ENCODE results near the gene TBC1D22A. TPM values are rescaled to one million over a fixed set of nuclear protein-coding genes. Genes with fewer than 3 reads are reported as not detected.

TBC1D22A gene
- total and polyA plus RNA-seq, 2 donors (not counting 3 experiments of a cell fraction or from before 2014, with no cell fraction given) = 26.1 to 32.4 TPM

GRCh38 chr22:46721501-46722085 lies 40.9 kb upstream of the TBC1D22A start:
- Histone ChIP-seq H3K4me3 (replicated peaks in 1 of 3; ENCODE audit: insufficient read depth in 1 of 3, low read depth in 1 of 3, low read length in 3 of 3) (no peak overlapping the region), H3K36me3 (ENCODE audit: control insufficient read depth in 2 of 2, extremely low read depth in 1 of 2, insufficient read depth in 2 of 2, low read length in 2 of 2) (peaks cover 14 to 39% of the 10 kb centered on the region in 2 experiments)

DNA sequence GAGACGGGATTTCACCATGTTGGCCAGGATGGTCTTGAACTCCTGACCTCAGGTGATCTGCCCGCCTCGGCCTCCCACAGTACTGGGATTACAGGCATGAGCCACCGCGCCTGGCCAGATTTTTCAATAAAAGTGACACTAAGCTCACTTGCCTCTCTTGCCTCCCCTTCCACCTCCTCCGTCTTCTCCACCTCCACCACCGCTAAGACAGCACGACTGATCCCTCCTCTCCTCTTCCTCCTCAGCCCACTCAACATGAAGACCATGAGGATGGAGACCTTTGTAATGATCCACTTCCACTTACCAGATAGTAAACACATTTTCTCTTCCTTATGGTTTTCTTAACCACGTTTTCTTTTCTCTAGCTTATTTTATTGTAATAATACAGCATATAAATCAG lies 38.6 kb upstream of the TBC1D22A start:
- CTCF ChIA-PET = no interaction called here
- Histone ChIP-seq H3K27ac (ENCODE audit: insufficient read depth, low read depth, low read length) (no peak overlapping the region), H3K4me1 (ENCODE audit: control insufficient read depth, extremely low read depth, insufficient read depth, low read length) (no peaks in the 10 kb centered on the region), H3K9me1 (replicated peaks; ENCODE audit: control insufficient read depth, extremely low read depth, insufficient read depth, low read length) (no peaks in the 10 kb centered on the region), H4K20me1 (replicated peaks; ENCODE audit: control insufficient read depth, extremely low read depth, insufficient read depth, low read length) (peaks cover 2% of the 10 kb centered on the region), H3K36me3 (ENCODE audit: control insufficient read depth in 2 of 2, extremely low read depth in 1 of 2, insufficient read depth in 2 of 2, low read length in 2 of 2) (peaks cover 10 to 37% of the 10 kb centered on the region in 2 experiments), H3K79me2 (ENCODE audit: control insufficient read depth, insufficient read depth, low read length) (peaks cover 83% of the 10 kb centered on the region), H3K4me2 (ENCODE audit: insufficient read depth, low read length) (no peak overlapping the region), H3K9me3 (replicated peaks; ENCODE audit: control insufficient read depth, insufficient read depth, low read length) (no peaks in the 10 kb centered on the region), H3K9ac (replicated peaks; ENCODE audit: extremely low read depth, insufficient read depth, low read length) (no peak overlapping the region), H3K4me3 (replicated peaks in 1 of 3; ENCODE audit: insufficient read depth in 1 of 3, low read depth in 1 of 3, low read length in 3 of 3) (no peak overlapping the region), H2AFZ (ENCODE audit: low read depth, low read length) (no peak overlapping the region), H3K27me3 (ENCODE audit: control insufficient read depth in 2 of 2, insufficient read depth in 2 of 2, low read length in 2 of 2) (no peaks in the 10 kb centered on the region)
- FAIRE-seq = no peak
- no peak for DNase-seq (ENCODE audit: low read depth, low spot score)
- dilution Hi-C loops (cut with MboI; ENCODE audit: extremely low pct_ligation_motif_present, low sequenced_read_pairs) (no loop called here), intact Hi-C loops (cut with micrococcal nuclease) (no loop called here)
- BruUV-seq (replicated peaks) = no TSS peak
- POLR2A ChIA-PET = no interaction called here
- TF ChIP-seq EZH2 (IDR thresholded peaks at IDR 0.05; ENCODE audit: borderline replicate concordance, low read depth, low read length, severe bottlenecking) (no peak), CTCF (IDR thresholded peaks at IDR 0.05; ENCODE audit: extremely low read depth in 1 of 2, insufficient read depth in 1 of 2, low read depth in 1 of 2, low read length in 2 of 2) (no peak)

More at GRCh38 chr22:46721501-46722085, 40.9 kb upstream of the TBC1D22A start:
- no peak overlapping the region for H3K4me2 ChIP-seq (ENCODE audit: insufficient read depth, low read length)
- intact Hi-C loops (cut with micrococcal nuclease) (no loop called here), dilution Hi-C loops (cut with MboI; ENCODE audit: extremely low pct_ligation_motif_present, low sequenced_read_pairs) (no loop called here)
- CTCF ChIA-PET = interaction anchor here (0.6 to 1.4 kb wide), 3 partner anchors 10 to 37 kb away, joined by 3 to 7 read pairs (median 4); no protein-coding TSS in a partner anchor
- H3K4me1 ChIP-seq (ENCODE audit: control insufficient read depth, extremely low read depth, insufficient read depth, low read length) = no peaks in the 10 kb centered on the region
- no peaks in the 10 kb centered on the region for H3K27me3 ChIP-seq (ENCODE audit: control insufficient read depth in 2 of 2, insufficient read depth in 2 of 2, low read length in 2 of 2)
- no peak for FAIRE-seq
- H4K20me1 ChIP-seq (replicated peaks; ENCODE audit: control insufficient read depth, extremely low read depth, insufficient read depth, low read length) = peaks cover 2% of the 10 kb centered on the region
- no peak overlapping the region for H2AFZ ChIP-seq (ENCODE audit: low read depth, low read length)
- no peaks in the 10 kb centered on the region for H3K9me1 ChIP-seq (replicated peaks; ENCODE audit: control insufficient read depth, extremely low read depth, insufficient read depth, low read length)
- BruUV-seq (replicated peaks) = no TSS peak
- no peak overlapping the region for H3K27ac ChIP-seq (ENCODE audit: insufficient read depth, low read depth, low read length)
- no peak for DNase-seq (ENCODE audit: low read depth, low spot score)
- TF ChIP-seq JUN (IDR thresholded peaks at IDR 0.05; ENCODE audit: borderline replicate concordance, insufficient read depth, insufficient read length, low read depth) (no peak), POLR2A (IDR thresholded peaks at IDR 0.05; ENCODE audit: low read depth, low read length) (no peak), POLR2AphosphoS5 (IDR thresholded peaks at IDR 0.05; ENCODE audit: insufficient read depth, low read depth, low read length) (peak; percentile 5)
- H3K79me2 ChIP-seq (ENCODE audit: control insufficient read depth, insufficient read depth, low read length) = peaks cover 68% of the 10 kb centered on the region
- no peaks in the 10 kb centered on the region for H3K9me3 ChIP-seq (replicated peaks; ENCODE audit: control insufficient read depth, insufficient read depth, low read length)
- POLR2A ChIA-PET = no interaction called here
- H3K9ac ChIP-seq (replicated peaks; ENCODE audit: extremely low read depth, insufficient read depth, low read length) = no peak overlapping the region
